GM10266 (cell line): ENCODE measurements around the gene MAN2C1.
"Not testable (repeated sequence)": the region's sequence is repeated elsewhere in the genome, so short reads cannot be mapped to it uniquely, and the experiment has no call there.

Experiments
- DNase-seq: peaks from one replicate; pipeline ENCODE4 v3.0.0; 2012; ENCODE audit errors: extremely low spot score
- CTCF ChIP-seq: IDR thresholded peaks from 2 replicates; pipeline ENCODE4 v1.5.1; 2012; ENCODE audit warnings: mild to moderate bottlenecking, low read depth; ENCODE audit not compliant: control insufficient read depth, insufficient read depth; ENCODE audit errors: missing control alignments

MAN2C1 gene

GRCh38 chr15:75328493-75329314, 39.7 kb downstream of the MAN2C1 start:
- DNase-seq = no peak
- TF ChIP-seq CTCF = no peak

GRCh38 chr15:75327491-75327890, 40.9 kb downstream of the MAN2C1 start:
- TF ChIP-seq CTCF = no peak
- DNase-seq = no peak

- TF ChIP-seq CTCF = no peak
- DNase-seq = no peak
These were observed 41.4 kb downstream of the MAN2C1 start for GRCh38 chr15:75327005-75327404.

GRCh38 chr15:75325922-75326321, 42.5 kb downstream of the MAN2C1 start:
- TF ChIP-seq CTCF = no peak
- no peak for DNase-seq

GRCh38 chr15:75321711-75322110, 46.7 kb downstream of the MAN2C1 start:
- DNase-seq = no peak
- no peak for TF ChIP-seq CTCF

- DNase-seq = not testable (repeated sequence)
These were observed 49.0 kb downstream of the MAN2C1 start for GRCh38 chr15:75319231-75319897.

- no peak for DNase-seq
- TF ChIP-seq CTCF = no peak
These were observed 53.7 kb downstream of the MAN2C1 start for GRCh38 chr15:75314552-75315290.
